GM23248 (cell line): ENCODE data around the gene SIK3. TPM values are rescaled to one million over a fixed set of nuclear protein-coding genes. Genes with fewer than 3 reads are reported as not detected.

Source experiments
- DNase-seq: peaks from one replicate; pipeline ENCODE4 v3.0.0-alpha.2; 2015
- H2AFZ ChIP-seq: fragments of 200-600 bp; sonication (generic); 2 replicates; pipeline ENCODE4 v1.6.1; 2016; ENCODE audit warnings: antibody characterized with exemption
- H3F3A ChIP-seq: fragments of 200-600 bp; sonication (generic); 2 replicates; pipeline ENCODE4 v1.6.1; 2016; ENCODE audit warnings: mild to moderate bottlenecking, antibody characterized with exemption, mixed run types; ENCODE audit not compliant: insufficient read depth
- H3K27ac ChIP-seq: fragments of 200-600 bp; sonication (generic); 2 replicates; pipeline ENCODE4 v1.5.1; 2016; ENCODE audit warnings: mild to moderate bottlenecking
- H3K27me3 ChIP-seq: fragments of 200-600 bp; sonication (generic); replicated peaks from 2 replicates; pipeline ENCODE4 v1.6.1; 2016; ENCODE audit warnings: mild to moderate bottlenecking; ENCODE audit not compliant: insufficient read depth
- H3K36me3 ChIP-seq: fragments of 200-600 bp; sonication (generic); 2 replicates; pipeline ENCODE4 v1.6.1; 2016; ENCODE audit warnings: low read depth, mild to moderate bottlenecking
- H3K4me1 ChIP-seq: fragments of 200-600 bp; sonication (generic); 2 replicates; pipeline ENCODE4 v1.6.1; 2016; ENCODE audit warnings: mild to moderate bottlenecking; ENCODE audit not compliant: insufficient read depth
- H3K4me2 ChIP-seq: fragments of 200-600 bp; sonication (generic); one replicate; pipeline ENCODE4 v1.6.1; 2016; ENCODE audit warnings: mild to moderate bottlenecking; ENCODE audit not compliant: unreplicated experiment
- H3K4me3 ChIP-seq: fragments of 200-600 bp; sonication (generic); 2 replicates; pipeline ENCODE4 v1.5.1; 2016; ENCODE audit warnings: mild to moderate bottlenecking
- H3K79me2 ChIP-seq: fragments of 200-600 bp; sonication (generic); 2 replicates; pipeline ENCODE4 v1.6.1; 2016; ENCODE audit warnings: mild to moderate bottlenecking; ENCODE audit not compliant: insufficient read depth
- H3K9ac ChIP-seq: fragments of 200-600 bp; sonication (generic); 2 replicates; pipeline ENCODE4 v1.6.1; 2016; ENCODE audit warnings: mild to moderate bottlenecking
- H3K9me2 ChIP-seq: fragments of 200-600 bp; sonication (generic); 2 replicates; pipeline ENCODE4 v1.6.1; 2016; ENCODE audit warnings: mixed run types, mild to moderate bottlenecking, moderate library complexity; ENCODE audit not compliant: insufficient read depth
- H3K9me3 ChIP-seq: fragments of 200-600 bp; sonication (generic); one replicate; pipeline ENCODE4 v1.6.1; 2017; ENCODE audit warnings: low read depth
- H4K20me1 ChIP-seq: fragments of 200-600 bp; sonication (generic); 2 replicates; pipeline ENCODE4 v1.6.0; 2016; ENCODE audit not compliant: insufficient read depth
- EZH2 ChIP-seq: fragments of 200-600 bp; sonication (generic); IDR thresholded peaks from 2 replicates; pipeline ENCODE4 v1.6.1; 2018; ENCODE audit warnings: antibody characterized with exemption, mild to moderate bottlenecking; ENCODE audit not compliant: insufficient read depth, poor library complexity, severe bottlenecking
- EZH2phosphoT487 ChIP-seq: fragments of 200-600 bp; sonication (generic); IDR thresholded peaks from 2 replicates; pipeline ENCODE4 v1.6.1; 2018; ENCODE audit warnings: antibody characterized with exemption, moderate library complexity, mild to moderate bottlenecking, low read depth; ENCODE audit not compliant: insufficient read depth
- WGBS, 2 experiments: methylation state at CpG; one replicate each; pipeline ENCODE4 v1.1.6; 2015 to 2017; ENCODE audit warnings: low lambda C conversion rate in 2 of 2, low coverage in 1 of 2; ENCODE audit errors: missing lambda C conversion rate in 2 of 2; 5-methylcytosine and 5-hydroxymethylcytosine counted together
- in situ Hi-C: fragments of 300-500 bp; cut with MboI; formaldehyde crosslinking; loops from 2 replicates; pipeline ENCODE4 v1.15.0; 2020
- polyA plus RNA-seq: library from polyadenylated mRNA; unstranded; fragments of >200 nt; fragmentation: Nextera tagmentation; extraction: Ambion mirVana; gene quantifications from 2 replicates; pipeline ENCODE4 v1.2.1, GENCODE V29; 2016
- total RNA-seq: library from RNA; depleted of rRNA; stranded (reverse); fragments of >200 nt; shearing (Covaris generic); gene quantifications from 2 replicates; pipeline ENCODE4 v1.2.3, GENCODE V29; 2014

SIK3 gene
- total and polyA plus RNA-seq, 2 experiments from 2014 or later, result 4.2 to 15.5 TPM

GRCh38 chr11:116882386-116882785 is 215.8 kb downstream of the SIK3 start:
- peak overlapping the region; percentile 31 for H3K4me2 ChIP-seq
- no peaks in the 10 kb centered on the region for H4K20me1 ChIP-seq
- peak; percentile 88 for DNase-seq
- H3K27ac ChIP-seq, result no peak overlapping the region
- no peak for TF ChIP-seq EZH2phosphoT487
- no peaks in the 10 kb centered on the region for H3K9me2 ChIP-seq
- in situ Hi-C loops, result no loop called here
- H3K4me1 ChIP-seq, result peaks cover 38% of the 10 kb centered on the region
- no peaks in the 10 kb centered on the region for H3K27me3 ChIP-seq
- no peak overlapping the region for H3K4me3 ChIP-seq
- no peak overlapping the region for H3K9ac ChIP-seq
- H3K36me3 ChIP-seq, result no peaks in the 10 kb centered on the region
- H3F3A ChIP-seq, result peaks cover 24% of the 10 kb centered on the region
- no peak overlapping the region for H2AFZ ChIP-seq
- H3K9me3 ChIP-seq, result no peaks in the 10 kb centered on the region
- H3K79me2 ChIP-seq, result no peaks in the 10 kb centered on the region

GRCh38 chr11:116881143-116881542 is 217.1 kb downstream of the SIK3 start:
- Histone ChIP-seq H3K36me3 (no peaks in the 10 kb centered on the region), H3K27me3 (no peaks in the 10 kb centered on the region), H3K4me1 (peaks cover 27% of the 10 kb centered on the region), H3K4me3 (no peak overlapping the region), H3K4me2 (no peak overlapping the region), H4K20me1 (no peaks in the 10 kb centered on the region), H2AFZ (no peak overlapping the region), H3K79me2 (no peaks in the 10 kb centered on the region), H3K9ac (no peak overlapping the region), H3K9me3 (no peaks in the 10 kb centered on the region), H3K9me2 (no peaks in the 10 kb centered on the region), H3F3A (peaks cover 18% of the 10 kb centered on the region), H3K27ac (no peak overlapping the region)
- no peak for DNase-seq
- WGBS, 2 experiments, result 73 to 81% methylated on average over 6 of the region's 6 CpGs
- TF ChIP-seq EZH2phosphoT487 (no peak), EZH2 (no peak)
- in situ Hi-C loops, result no loop called here

GRCh38 chr11:116879800-116880625 is 218.2 kb downstream of the SIK3 start:
- H3K4me3 ChIP-seq, result no peak overlapping the region
- H3K4me2 ChIP-seq, result no peak overlapping the region
- peaks cover 19% of the 10 kb centered on the region for H3F3A ChIP-seq
- H3K9me2 ChIP-seq, result no peaks in the 10 kb centered on the region
- H2AFZ ChIP-seq, result no peak overlapping the region
- H3K9ac ChIP-seq, result no peak overlapping the region
- H4K20me1 ChIP-seq, result no peaks in the 10 kb centered on the region
- peak; percentile 88 for DNase-seq
- no peaks in the 10 kb centered on the region for H3K79me2 ChIP-seq
- H3K36me3 ChIP-seq, result no peaks in the 10 kb centered on the region
- no peaks in the 10 kb centered on the region for H3K9me3 ChIP-seq
- in situ Hi-C loops, result loop anchor here (10.0 kb wide), 1 partner anchor 225 kb away; no protein-coding TSS in a partner anchor
- no peaks in the 10 kb centered on the region for H3K27me3 ChIP-seq
- TF ChIP-seq EZH2 (no peak), EZH2phosphoT487 (no peak)
- WGBS, 2 experiments, result 18 to 20% methylated on average over 5 of the region's 5 CpGs
- peaks cover 23% of the 10 kb centered on the region for H3K4me1 ChIP-seq
- no peak overlapping the region for H3K27ac ChIP-seq

- no peaks in the 10 kb centered on the region for H3K27me3 ChIP-seq
- no peak for DNase-seq
- H3K9ac ChIP-seq, result no peak overlapping the region
- in situ Hi-C loops, result loop anchor here (10.0 kb wide), 1 partner anchor 228 kb away; no protein-coding TSS in a partner anchor
- no peak overlapping the region for H3K27ac ChIP-seq
- 86 to 89% methylated on average over 8 of the region's 8 CpGs for WGBS, 2 experiments
- TF ChIP-seq EZH2 (no peak), EZH2phosphoT487 (no peak)
- H3K4me1 ChIP-seq, result peaks cover 25% of the 10 kb centered on the region
- H3F3A ChIP-seq, result peaks cover 23% of the 10 kb centered on the region
- no peaks in the 10 kb centered on the region for H4K20me1 ChIP-seq
- H3K4me3 ChIP-seq, result no peak overlapping the region
- no peak overlapping the region for H3K4me2 ChIP-seq
- H3K36me3 ChIP-seq, result no peaks in the 10 kb centered on the region
- H3K79me2 ChIP-seq, result no peaks in the 10 kb centered on the region
- H3K9me2 ChIP-seq, result no peaks in the 10 kb centered on the region
- no peak overlapping the region for H2AFZ ChIP-seq
- no peaks in the 10 kb centered on the region for H3K9me3 ChIP-seq
Measured at GRCh38 chr11:116876656-116877055, 221.6 kb downstream of the SIK3 start.
